Osteocyte (in vitro differentiated cells): Measurements from ENCODE around the gene NUDT2. TPM values are rescaled to one million over a fixed set of nuclear protein-coding genes. Genes with fewer than 3 reads are reported as not detected.
A peak's percentile ranks its signal among the peaks of the same experiment; 100 is the strongest.

Experiments used
- DNase-seq: peaks from one replicate; pipeline ENCODE4 v3.0.0; 2021; ENCODE audit warnings: mixed read lengths; ENCODE audit not compliant: unreplicated experiment; ENCODE audit errors: extremely low spot score
- H3K27ac Mint-ChIP-seq: one replicate; pipeline ENCODE4 v1.8.0; 2021; ENCODE audit warnings: mild to moderate bottlenecking, mixed read lengths; ENCODE audit not compliant: unreplicated experiment
- H3K27me3 Mint-ChIP-seq: one replicate; pipeline ENCODE4 v1.8.0; 2021; ENCODE audit warnings: mixed read lengths; ENCODE audit not compliant: unreplicated experiment
- H3K36me3 Mint-ChIP-seq: one replicate; pipeline ENCODE4 v1.8.0; 2021; ENCODE audit warnings: mixed read lengths; ENCODE audit not compliant: unreplicated experiment
- H3K4me1 Mint-ChIP-seq: one replicate; pipeline ENCODE4 v1.8.0; 2021; ENCODE audit warnings: mixed read lengths; ENCODE audit not compliant: unreplicated experiment
- H3K4me3 Mint-ChIP-seq: one replicate; pipeline ENCODE4 v1.8.0; 2021; ENCODE audit warnings: mild to moderate bottlenecking, moderate library complexity, mixed read lengths; ENCODE audit not compliant: unreplicated experiment
- H3K9me3 Mint-ChIP-seq: one replicate; pipeline ENCODE4 v1.8.0; 2021; ENCODE audit warnings: mixed read lengths; ENCODE audit not compliant: unreplicated experiment
- total RNA-seq: library from RNA; stranded (reverse); gene quantifications from 2 replicates; pipeline ENCODE4 v1.2.1, GENCODE V29; 2021
- TF ChIP-seq, protein P1 (sequence below): fragments of 200-600 bp; sonication (generic); IDR thresholded peaks from 2 replicates; pipeline ENCODE4 v1.5.0; 2021; ENCODE audit warnings: antibody characterized with exemption, mild to moderate bottlenecking, moderate library complexity

The NUDT2 gene
- total RNA-seq, 1 donor from 2014 or later = 24.1 TPM

DNA sequence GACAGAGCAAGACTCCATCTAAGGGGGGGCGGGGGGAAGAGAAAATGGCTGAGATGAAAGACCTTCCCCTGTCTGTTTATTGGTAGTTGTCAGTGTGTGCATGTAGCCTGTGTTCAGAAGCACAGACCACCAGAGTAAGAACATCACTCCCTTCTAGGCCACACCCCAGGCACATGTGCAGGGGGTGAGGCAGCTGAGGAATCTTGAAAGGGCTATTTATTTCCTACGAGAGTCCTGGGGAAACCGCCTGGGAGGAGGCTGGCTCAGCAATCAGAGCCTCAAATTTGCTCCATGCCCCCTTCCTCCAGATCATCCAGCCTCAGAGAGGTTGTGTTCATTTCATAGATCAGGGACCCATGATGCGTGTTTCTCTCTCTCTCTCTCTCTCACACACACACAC, 40.3 kb downstream of the NUDT2 start:
- TF ChIP-seq, protein P1, sequence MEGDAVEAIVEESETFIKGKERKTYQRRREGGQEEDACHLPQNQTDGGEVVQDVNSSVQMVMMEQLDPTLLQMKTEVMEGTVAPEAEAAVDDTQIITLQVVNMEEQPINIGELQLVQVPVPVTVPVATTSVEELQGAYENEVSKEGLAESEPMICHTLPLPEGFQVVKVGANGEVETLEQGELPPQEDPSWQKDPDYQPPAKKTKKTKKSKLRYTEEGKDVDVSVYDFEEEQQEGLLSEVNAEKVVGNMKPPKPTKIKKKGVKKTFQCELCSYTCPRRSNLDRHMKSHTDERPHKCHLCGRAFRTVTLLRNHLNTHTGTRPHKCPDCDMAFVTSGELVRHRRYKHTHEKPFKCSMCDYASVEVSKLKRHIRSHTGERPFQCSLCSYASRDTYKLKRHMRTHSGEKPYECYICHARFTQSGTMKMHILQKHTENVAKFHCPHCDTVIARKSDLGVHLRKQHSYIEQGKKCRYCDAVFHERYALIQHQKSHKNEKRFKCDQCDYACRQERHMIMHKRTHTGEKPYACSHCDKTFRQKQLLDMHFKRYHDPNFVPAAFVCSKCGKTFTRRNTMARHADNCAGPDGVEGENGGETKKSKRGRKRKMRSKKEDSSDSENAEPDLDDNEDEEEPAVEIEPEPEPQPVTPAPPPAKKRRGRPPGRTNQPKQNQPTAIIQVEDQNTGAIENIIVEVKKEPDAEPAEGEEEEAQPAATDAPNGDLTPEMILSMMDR = no peak
- no peaks in the 10 kb centered on the region for H3K4me1 Mint-ChIP-seq
- H3K27ac Mint-ChIP-seq = no peak overlapping the region
- H3K27me3 Mint-ChIP-seq = no peaks in the 10 kb centered on the region
- no peak for DNase-seq
- no peaks in the 10 kb centered on the region for H3K36me3 Mint-ChIP-seq
- no peaks in the 10 kb centered on the region for H3K9me3 Mint-ChIP-seq
- no peak overlapping the region for H3K4me3 Mint-ChIP-seq

DNA sequence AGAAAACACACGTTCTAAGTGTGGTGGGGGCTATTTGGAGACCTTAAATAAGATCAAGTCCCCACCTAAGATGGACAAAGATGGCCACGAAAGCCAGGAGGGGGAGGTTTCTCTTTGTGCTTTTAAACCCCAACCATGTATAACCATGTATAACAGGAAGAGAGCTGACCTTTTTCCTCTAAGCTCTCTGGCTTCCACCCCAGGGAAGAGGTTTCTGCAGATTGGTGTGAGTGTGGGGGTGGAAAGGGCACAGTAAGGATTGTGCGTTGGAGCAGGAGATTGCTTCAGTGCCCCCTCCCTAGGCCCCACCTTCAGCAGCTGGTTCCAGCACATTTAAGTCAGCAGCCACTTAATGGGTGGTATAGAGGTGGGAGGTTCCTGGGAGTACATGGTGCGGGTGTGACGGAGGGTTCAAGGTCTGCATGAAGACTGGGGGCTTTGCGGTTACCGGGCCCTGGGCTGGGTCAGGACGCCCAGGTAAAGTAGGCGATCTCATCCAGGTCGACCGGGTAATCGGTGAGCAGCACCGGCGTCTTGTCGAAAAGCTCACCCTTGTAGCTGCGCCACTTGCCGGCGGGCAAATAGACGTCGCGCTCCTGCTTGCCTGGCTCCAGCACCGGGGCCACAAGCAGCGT, 41.1 kb downstream of the NUDT2 start:
- DNase-seq = peak; percentile 60
- H3K27ac Mint-ChIP-seq = no peak overlapping the region
- no peaks in the 10 kb centered on the region for H3K9me3 Mint-ChIP-seq
- H3K36me3 Mint-ChIP-seq = no peaks in the 10 kb centered on the region
- H3K4me1 Mint-ChIP-seq = peaks cover 3% of the 10 kb centered on the region
- H3K27me3 Mint-ChIP-seq = no peaks in the 10 kb centered on the region
- no peak overlapping the region for H3K4me3 Mint-ChIP-seq
- TF ChIP-seq, protein P1 = no peak

DNA sequence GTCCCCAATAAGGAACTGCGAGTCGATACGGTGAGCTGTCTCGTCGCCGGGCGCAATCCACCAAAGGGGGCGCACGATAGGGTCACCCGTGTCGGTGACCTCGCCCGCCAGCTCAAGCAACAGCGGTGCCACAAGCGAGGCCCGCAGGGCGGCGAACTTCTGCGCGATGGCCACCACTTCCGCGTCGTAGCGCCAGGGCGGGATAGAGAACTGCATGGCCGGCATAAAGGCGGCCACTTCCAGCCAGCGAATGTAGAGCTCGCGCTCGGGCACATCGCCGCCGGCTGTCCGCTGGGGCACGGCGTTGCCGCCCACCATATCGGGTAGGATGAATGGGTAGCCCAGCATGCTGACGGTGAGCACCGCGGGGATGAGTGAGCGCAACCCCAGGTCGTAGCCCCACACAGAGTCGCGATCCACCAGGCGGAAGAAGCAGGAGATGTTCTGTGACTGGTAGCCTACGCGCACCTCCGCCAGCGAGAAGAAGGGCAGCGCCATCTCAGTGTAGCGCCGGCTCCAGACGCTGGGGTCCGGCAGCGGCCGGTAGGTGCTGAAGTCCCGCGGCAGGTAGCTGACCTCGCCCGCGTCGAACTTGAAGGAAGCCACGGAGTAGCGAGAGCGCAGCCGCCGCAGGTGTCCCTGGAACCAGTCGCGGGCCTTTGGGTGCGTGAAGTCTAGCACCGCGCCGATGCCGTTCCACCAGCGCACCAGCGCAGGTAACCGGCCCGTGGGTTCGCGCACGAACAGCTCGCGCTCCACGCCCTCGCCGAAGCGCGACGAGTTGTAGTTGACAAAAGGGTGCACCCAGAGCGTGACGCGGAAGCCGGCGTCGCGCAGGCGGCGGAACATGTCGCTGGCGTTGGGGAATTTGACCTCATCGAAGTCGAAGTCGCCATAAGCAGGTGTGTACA, 41.9 kb downstream of the NUDT2 start:
- TF ChIP-seq, protein P1 = no peak
- no peaks in the 10 kb centered on the region for H3K9me3 Mint-ChIP-seq
- H3K27me3 Mint-ChIP-seq = no peaks in the 10 kb centered on the region
- no peak overlapping the region for H3K27ac Mint-ChIP-seq
- peaks cover 8% of the 10 kb centered on the region for H3K4me1 Mint-ChIP-seq
- peak; percentile 82 for DNase-seq
- H3K4me3 Mint-ChIP-seq = no peak overlapping the region
- H3K36me3 Mint-ChIP-seq = no peaks in the 10 kb centered on the region

DNA sequence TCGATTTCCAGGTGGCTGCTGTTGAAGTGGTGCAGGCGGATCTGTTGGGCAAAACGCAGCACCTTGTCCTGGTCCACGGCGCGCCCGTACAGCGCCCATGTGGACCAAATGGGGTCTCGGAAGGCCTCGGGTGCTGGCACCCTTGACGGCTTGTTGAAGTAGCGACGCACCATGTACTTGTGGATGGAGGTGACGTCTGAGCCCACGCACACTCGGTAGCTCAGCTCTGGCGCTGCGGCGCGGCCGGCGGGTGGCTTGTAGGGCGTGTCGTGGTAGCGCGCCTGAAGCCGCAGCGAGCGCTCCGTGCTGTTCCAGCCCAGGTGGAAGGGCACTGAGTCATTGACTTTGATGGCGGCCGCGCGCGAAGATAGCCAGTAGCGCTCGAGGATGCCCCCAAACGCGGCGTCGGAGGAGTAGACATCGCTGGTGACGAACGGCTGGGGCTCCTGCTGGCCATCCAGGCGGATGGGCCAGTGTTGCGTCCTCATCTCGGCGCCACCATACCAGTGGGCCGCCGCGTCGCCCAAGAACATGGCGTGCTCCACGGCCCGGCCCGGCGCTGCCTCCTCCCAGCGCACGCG, 42.6 kb downstream of the NUDT2 start:
- DNase-seq = peak; percentile 82
- no peaks in the 10 kb centered on the region for H3K36me3 Mint-ChIP-seq
- peaks cover 8% of the 10 kb centered on the region for H3K4me1 Mint-ChIP-seq
- H3K27ac Mint-ChIP-seq = no peak overlapping the region
- H3K4me3 Mint-ChIP-seq = no peak overlapping the region
- TF ChIP-seq, protein P1 = no peak
- no peaks in the 10 kb centered on the region for H3K27me3 Mint-ChIP-seq
- H3K9me3 Mint-ChIP-seq = no peaks in the 10 kb centered on the region
